Liver (tissue), 9 donors: ENCODE results near the gene CDA. TPM values are rescaled to one million over a fixed set of nuclear protein-coding genes. Genes with fewer than 3 reads are reported as not detected.

Experiments
- DNase-seq: peaks from one replicate; pipeline ENCODE4 v3.0.0-alpha.2; 2017; ENCODE audit warnings: low spot score
- H3K27ac ChIP-seq, 2 donors: one replicate each; pipeline ENCODE4 v1.7.0; 2013; ENCODE audit warnings: inconsistent platforms in 2 of 2, low read length in 2 of 2, control low read depth in 1 of 2, low read depth in 1 of 2, mild to moderate bottlenecking in 1 of 2
- H3K27me3 ChIP-seq, 4 donors: one replicate each; pipeline versions ENCODE4 v1.6.1 to v1.7.0; 2013; ENCODE audit warnings: low read length in 3 of 4, inconsistent platforms in 1 of 4, mild to moderate bottlenecking in 1 of 4, moderate library complexity in 1 of 4; ENCODE audit not compliant: control insufficient read depth in 4 of 4, insufficient read depth in 4 of 4
- H3K36me3 ChIP-seq, 4 donors: one replicate each; pipeline versions ENCODE4 v1.6.1 to v1.7.0; 2013; ENCODE audit warnings: low read length in 3 of 4, mild to moderate bottlenecking in 3 of 4, low read depth in 1 of 4, moderate library complexity in 1 of 4; ENCODE audit not compliant: control insufficient read depth in 4 of 4, insufficient read depth in 3 of 4
- H3K4me1 ChIP-seq, 4 donors: one replicate each; pipeline versions ENCODE4 v1.6.1 to v1.7.0; 2013; ENCODE audit warnings: low read length in 3 of 4, mild to moderate bottlenecking in 3 of 4, moderate library complexity in 1 of 4; ENCODE audit not compliant: control insufficient read depth in 4 of 4, insufficient read depth in 4 of 4
- H3K4me3 ChIP-seq, 3 donors: one replicate each; pipeline versions ENCODE4 v1.6.1 to v1.7.0; 2013; ENCODE audit warnings: low read length in 3 of 3, control low read depth in 1 of 3, low read depth in 1 of 3, mild to moderate bottlenecking in 1 of 3
- H3K9ac ChIP-seq, 2 donors: one replicate each; pipeline ENCODE4 v1.7.0; 2013; ENCODE audit warnings: low read length in 2 of 2, mild to moderate bottlenecking in 2 of 2, moderate library complexity in 2 of 2, control low read depth in 1 of 2, low read depth in 1 of 2
- H3K9me3 ChIP-seq, 4 donors: one replicate each; pipeline versions ENCODE4 v1.6.1 to v1.7.0; 2013; ENCODE audit warnings: low read length in 3 of 4; ENCODE audit not compliant: control insufficient read depth in 4 of 4
- EGR1 ChIP-seq, 2 donors: IDR thresholded peaks; 2 replicates each; pipeline ENCODE4 v1.6.1; 2016 to 2018; ENCODE audit warnings: antibody characterized with exemption in 2 of 2, low read depth in 2 of 2
- FOXA1 ChIP-seq: IDR thresholded peaks from 2 replicates; pipeline ENCODE4 v1.6.1; 2016; ENCODE audit warnings: antibody characterized with exemption
- FOXA2 ChIP-seq: IDR thresholded peaks from 2 replicates; pipeline ENCODE4 v1.6.1; 2016; ENCODE audit warnings: antibody characterized with exemption
- GABPA ChIP-seq, 2 donors: IDR thresholded peaks in 1 of 2; conservative IDR thresholded peaks in 1 of 2; 2 replicates each; pipeline ENCODE4 v1.6.1; 2016; ENCODE audit warnings: antibody characterized with exemption in 2 of 2, mild to moderate bottlenecking in 1 of 2, moderate library complexity in 1 of 2
- HNF4A ChIP-seq, 2 donors: conservative IDR thresholded peaks; 2 replicates each; pipeline ENCODE4 v1.6.1; 2016; ENCODE audit warnings: antibody characterized with exemption in 2 of 2, mild to moderate bottlenecking in 2 of 2
- HNF4G ChIP-seq: IDR thresholded peaks from 2 replicates; pipeline ENCODE4 v1.6.1; 2016; ENCODE audit warnings: antibody characterized with exemption
- JUND ChIP-seq, 2 donors: IDR thresholded peaks; 2 replicates each; pipeline ENCODE4 v1.6.1; 2016; ENCODE audit warnings: antibody characterized with exemption in 2 of 2
- NR2F2 ChIP-seq: IDR thresholded peaks from 2 replicates; pipeline ENCODE4 v1.6.1; 2016; ENCODE audit warnings: antibody characterized with exemption
- RAD21 ChIP-seq, 2 donors: IDR thresholded peaks; 2 replicates each; pipeline ENCODE4 v1.6.1; 2016; ENCODE audit warnings: antibody characterized with exemption in 2 of 2, mild to moderate bottlenecking in 2 of 2
- RXRA ChIP-seq, 2 donors: IDR thresholded peaks; 2 replicates each; pipeline ENCODE4 v1.6.1; 2017 to 2018; ENCODE audit warnings: antibody characterized with exemption in 2 of 2, mild to moderate bottlenecking in 1 of 2
- SP1 ChIP-seq: IDR thresholded peaks from 2 replicates; pipeline ENCODE4 v1.6.1; 2018; ENCODE audit warnings: antibody characterized with exemption, mild to moderate bottlenecking
- TAF1 ChIP-seq: conservative IDR thresholded peaks from 2 replicates; pipeline ENCODE4 v1.6.1; 2016; ENCODE audit warnings: antibody characterized with exemption, mild to moderate bottlenecking
- YY1 ChIP-seq: IDR thresholded peaks from 2 replicates; pipeline ENCODE4 v1.6.1; 2016; ENCODE audit warnings: antibody characterized with exemption, mild to moderate bottlenecking
- WGBS: extraction: QIAGEN DNeasy Blood & Tissue Kit; methylation state at CpG from one replicate; pipeline ENCODE4 v1.1.7; 2013; 5-methylcytosine and 5-hydroxymethylcytosine counted together
- polyA plus RNA-seq, 2 donors: library from polyadenylated mRNA; stranded (reverse) in 1 of 2; unstranded in 1 of 2; fragments of 200-250 nt in 1 of 2; fragments of >200 nt in 1 of 2; fragmentation: Nextera tagmentation in 1 of 2; extraction: Ambion mirVana in 1 of 2; gene quantifications; one replicate each; pipeline versions ENCODE4 v1.2.1 to v1.2.3, GENCODE V29; 2013 to 2015
- total RNA-seq, 2 donors: library from RNA; depleted of rRNA; stranded (reverse); fragments of >200 nt; gene quantifications; one replicate each; pipeline ENCODE4 v1.2.3, GENCODE V29; 2014
- TF ChIP-seq, protein P1 (sequence below): IDR thresholded peaks from 2 replicates; pipeline ENCODE4 v1.6.1; 2016; ENCODE audit warnings: antibody characterized with exemption, mild to moderate bottlenecking
- TF ChIP-seq, protein P2 (sequence below): fragments of 150-350 bp; IDR thresholded peaks from 2 replicates; pipeline ENCODE4 v1.5.1; 2017; ENCODE audit warnings: improper control_type of control experiment, low read depth, low read length; ENCODE audit not compliant: missing input control
- TF ChIP-seq, protein P3 (sequence below): IDR thresholded peaks from 2 replicates; pipeline ENCODE4 v1.6.1; 2016; ENCODE audit warnings: antibody characterized with exemption
- TF ChIP-seq, protein P4 (sequence below): IDR thresholded peaks from 2 replicates; pipeline ENCODE4 v1.6.1; 2016; ENCODE audit warnings: antibody characterized with exemption
- TF ChIP-seq, protein P5 (sequence below): IDR thresholded peaks from 2 replicates; pipeline ENCODE4 v1.6.1; 2016; ENCODE audit warnings: antibody characterized with exemption
- donor health status: healthy.
- donor health status: healthy.
- donor health status: healthy.
- donor health status: healthy.
- donor health status: healthy.

CDA gene
- total RNA-seq (1 to 10 TPM in 1 of 2 donors, under 1 TPM in 1; 0.42 to 8.1 TPM), polyA plus RNA-seq (10 to 100 TPM; 25.6 to 38.9 TPM)

DNA sequence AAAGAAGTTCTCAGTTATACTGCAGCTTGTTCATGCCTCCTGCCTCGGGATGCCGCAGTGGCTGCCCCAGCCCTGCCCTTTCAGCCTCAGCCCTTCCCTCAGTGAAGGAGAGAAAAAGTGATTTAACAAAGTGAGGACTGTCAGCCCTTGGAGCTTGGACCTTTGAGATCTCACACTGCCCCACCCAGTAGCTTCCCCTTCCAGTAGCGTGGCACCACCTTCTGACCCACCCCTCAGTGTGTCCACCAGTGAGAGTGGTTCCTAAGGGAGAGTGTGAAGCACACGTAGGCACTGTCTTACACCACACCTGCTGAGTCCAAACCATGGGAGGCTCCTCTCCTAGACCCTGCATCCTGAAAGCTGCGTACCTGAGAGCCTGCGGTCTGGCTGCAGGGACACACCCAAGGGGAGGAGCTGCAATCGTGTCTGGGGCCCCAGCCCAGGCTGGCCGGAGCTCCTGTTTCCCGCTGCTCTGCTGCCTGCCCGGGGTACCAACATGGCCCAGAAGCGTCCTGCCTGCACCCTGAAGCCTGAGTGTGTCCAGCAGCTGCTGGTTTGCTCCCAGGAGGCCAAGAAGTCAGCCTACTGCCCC is at the start of gene CDA:
TSS of gene CDA (plus strand) at position 464 of the 592 bp plus-strand sequence. CDS start at position 497, 33 bp downstream.
- peaks cover 0 to 35% (median 15%) of the 10 kb centered on the region in 4 donors for H3K4me1 ChIP-seq
- TF ChIP-seq, protein P1, sequence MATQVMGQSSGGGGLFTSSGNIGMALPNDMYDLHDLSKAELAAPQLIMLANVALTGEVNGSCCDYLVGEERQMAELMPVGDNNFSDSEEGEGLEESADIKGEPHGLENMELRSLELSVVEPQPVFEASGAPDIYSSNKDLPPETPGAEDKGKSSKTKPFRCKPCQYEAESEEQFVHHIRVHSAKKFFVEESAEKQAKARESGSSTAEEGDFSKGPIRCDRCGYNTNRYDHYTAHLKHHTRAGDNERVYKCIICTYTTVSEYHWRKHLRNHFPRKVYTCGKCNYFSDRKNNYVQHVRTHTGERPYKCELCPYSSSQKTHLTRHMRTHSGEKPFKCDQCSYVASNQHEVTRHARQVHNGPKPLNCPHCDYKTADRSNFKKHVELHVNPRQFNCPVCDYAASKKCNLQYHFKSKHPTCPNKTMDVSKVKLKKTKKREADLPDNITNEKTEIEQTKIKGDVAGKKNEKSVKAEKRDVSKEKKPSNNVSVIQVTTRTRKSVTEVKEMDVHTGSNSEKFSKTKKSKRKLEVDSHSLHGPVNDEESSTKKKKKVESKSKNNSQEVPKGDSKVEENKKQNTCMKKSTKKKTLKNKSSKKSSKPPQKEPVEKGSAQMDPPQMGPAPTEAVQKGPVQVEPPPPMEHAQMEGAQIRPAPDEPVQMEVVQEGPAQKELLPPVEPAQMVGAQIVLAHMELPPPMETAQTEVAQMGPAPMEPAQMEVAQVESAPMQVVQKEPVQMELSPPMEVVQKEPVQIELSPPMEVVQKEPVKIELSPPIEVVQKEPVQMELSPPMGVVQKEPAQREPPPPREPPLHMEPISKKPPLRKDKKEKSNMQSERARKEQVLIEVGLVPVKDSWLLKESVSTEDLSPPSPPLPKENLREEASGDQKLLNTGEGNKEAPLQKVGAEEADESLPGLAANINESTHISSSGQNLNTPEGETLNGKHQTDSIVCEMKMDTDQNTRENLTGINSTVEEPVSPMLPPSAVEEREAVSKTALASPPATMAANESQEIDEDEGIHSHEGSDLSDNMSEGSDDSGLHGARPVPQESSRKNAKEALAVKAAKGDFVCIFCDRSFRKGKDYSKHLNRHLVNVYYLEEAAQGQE, result peak; percentile 58
- no peak for TF ChIP-seq EGR1 (IDR thresholded peaks at IDR 0.05; ENCODE audit: low read depth in 2 of 2)
- TF ChIP-seq FOXA1, result no peak
- TF ChIP-seq YY1, result peak; percentile 56
- TF ChIP-seq FOXA2, result no peak
- TF ChIP-seq, protein P2, sequence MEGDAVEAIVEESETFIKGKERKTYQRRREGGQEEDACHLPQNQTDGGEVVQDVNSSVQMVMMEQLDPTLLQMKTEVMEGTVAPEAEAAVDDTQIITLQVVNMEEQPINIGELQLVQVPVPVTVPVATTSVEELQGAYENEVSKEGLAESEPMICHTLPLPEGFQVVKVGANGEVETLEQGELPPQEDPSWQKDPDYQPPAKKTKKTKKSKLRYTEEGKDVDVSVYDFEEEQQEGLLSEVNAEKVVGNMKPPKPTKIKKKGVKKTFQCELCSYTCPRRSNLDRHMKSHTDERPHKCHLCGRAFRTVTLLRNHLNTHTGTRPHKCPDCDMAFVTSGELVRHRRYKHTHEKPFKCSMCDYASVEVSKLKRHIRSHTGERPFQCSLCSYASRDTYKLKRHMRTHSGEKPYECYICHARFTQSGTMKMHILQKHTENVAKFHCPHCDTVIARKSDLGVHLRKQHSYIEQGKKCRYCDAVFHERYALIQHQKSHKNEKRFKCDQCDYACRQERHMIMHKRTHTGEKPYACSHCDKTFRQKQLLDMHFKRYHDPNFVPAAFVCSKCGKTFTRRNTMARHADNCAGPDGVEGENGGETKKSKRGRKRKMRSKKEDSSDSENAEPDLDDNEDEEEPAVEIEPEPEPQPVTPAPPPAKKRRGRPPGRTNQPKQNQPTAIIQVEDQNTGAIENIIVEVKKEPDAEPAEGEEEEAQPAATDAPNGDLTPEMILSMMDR, result no peak
- TF ChIP-seq, protein P3, sequence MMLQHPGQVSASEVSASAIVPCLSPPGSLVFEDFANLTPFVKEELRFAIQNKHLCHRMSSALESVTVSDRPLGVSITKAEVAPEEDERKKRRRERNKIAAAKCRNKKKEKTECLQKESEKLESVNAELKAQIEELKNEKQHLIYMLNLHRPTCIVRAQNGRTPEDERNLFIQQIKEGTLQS, result no peak
- TF ChIP-seq HNF4G, result peak; percentile 62
- TF ChIP-seq, protein P4, sequence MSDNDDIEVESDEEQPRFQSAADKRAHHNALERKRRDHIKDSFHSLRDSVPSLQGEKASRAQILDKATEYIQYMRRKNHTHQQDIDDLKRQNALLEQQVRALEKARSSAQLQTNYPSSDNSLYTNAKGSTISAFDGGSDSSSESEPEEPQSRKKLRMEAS, result peak; percentile 41
- TF ChIP-seq, protein P5, sequence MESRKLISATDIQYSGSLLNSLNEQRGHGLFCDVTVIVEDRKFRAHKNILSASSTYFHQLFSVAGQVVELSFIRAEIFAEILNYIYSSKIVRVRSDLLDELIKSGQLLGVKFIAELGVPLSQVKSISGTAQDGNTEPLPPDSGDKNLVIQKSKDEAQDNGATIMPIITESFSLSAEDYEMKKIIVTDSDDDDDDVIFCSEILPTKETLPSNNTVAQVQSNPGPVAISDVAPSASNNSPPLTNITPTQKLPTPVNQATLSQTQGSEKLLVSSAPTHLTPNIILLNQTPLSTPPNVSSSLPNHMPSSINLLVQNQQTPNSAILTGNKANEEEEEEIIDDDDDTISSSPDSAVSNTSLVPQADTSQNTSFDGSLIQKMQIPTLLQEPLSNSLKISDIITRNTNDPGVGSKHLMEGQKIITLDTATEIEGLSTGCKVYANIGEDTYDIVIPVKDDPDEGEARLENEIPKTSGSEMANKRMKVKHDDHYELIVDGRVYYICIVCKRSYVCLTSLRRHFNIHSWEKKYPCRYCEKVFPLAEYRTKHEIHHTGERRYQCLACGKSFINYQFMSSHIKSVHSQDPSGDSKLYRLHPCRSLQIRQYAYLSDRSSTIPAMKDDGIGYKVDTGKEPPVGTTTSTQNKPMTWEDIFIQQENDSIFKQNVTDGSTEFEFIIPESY, result no peak
- TF ChIP-seq RAD21 (IDR thresholded peaks at IDR 0.05), result peak in 1 of 2 donors; percentile 50
- TF ChIP-seq SP1, result peak; percentile 75
- TF ChIP-seq TAF1, result peak; percentile 86
- TF ChIP-seq HNF4A (conservative IDR thresholded peaks at IDR 0.05), result peak; percentile 79 to 86
- TF ChIP-seq JUND (IDR thresholded peaks at IDR 0.05), result no peak
- TF ChIP-seq RXRA (IDR thresholded peaks at IDR 0.05), result peak in 1 of 2 donors; percentile 70
- no peak for TF ChIP-seq NR2F2
- TF ChIP-seq GABPA (IDR thresholded peaks at IDR 0.05 in 1 of 2, conservative IDR thresholded peaks at IDR 0.05 in 1 of 2), result peak in 1 of 2 donors; percentile 9
- WGBS, result 16% methylated on average over 11 of the region's 11 CpGs
- H3K9ac ChIP-seq, result peak within 1 kb of the TSS; percentile 82 to 87
- H3K4me3 ChIP-seq, result peak within 1 kb of the TSS; percentile 70 to 92 (median 73)
- peak within 1 kb of the TSS; percentile 89 to 94 for H3K27ac ChIP-seq
- no peaks in the 10 kb centered on the region for H3K9me3 ChIP-seq
- peaks cover 0 to 3% (median under 1%) of the 10 kb centered on the region in 4 donors for H3K36me3 ChIP-seq
- DNase-seq, result no peak
- no peaks in the 10 kb centered on the region for H3K27me3 ChIP-seq
